Measurements from ENCODE around the gene GOLGA1. TPM values are rescaled to one million over a fixed set of nuclear protein-coding genes. Genes with fewer than 3 reads are reported as not detected.

Gene GOLGA1
- total and polyA plus RNA-seq, 12 donors: 6.8 to 26.0 (median 18.3) TPM

DNA sequence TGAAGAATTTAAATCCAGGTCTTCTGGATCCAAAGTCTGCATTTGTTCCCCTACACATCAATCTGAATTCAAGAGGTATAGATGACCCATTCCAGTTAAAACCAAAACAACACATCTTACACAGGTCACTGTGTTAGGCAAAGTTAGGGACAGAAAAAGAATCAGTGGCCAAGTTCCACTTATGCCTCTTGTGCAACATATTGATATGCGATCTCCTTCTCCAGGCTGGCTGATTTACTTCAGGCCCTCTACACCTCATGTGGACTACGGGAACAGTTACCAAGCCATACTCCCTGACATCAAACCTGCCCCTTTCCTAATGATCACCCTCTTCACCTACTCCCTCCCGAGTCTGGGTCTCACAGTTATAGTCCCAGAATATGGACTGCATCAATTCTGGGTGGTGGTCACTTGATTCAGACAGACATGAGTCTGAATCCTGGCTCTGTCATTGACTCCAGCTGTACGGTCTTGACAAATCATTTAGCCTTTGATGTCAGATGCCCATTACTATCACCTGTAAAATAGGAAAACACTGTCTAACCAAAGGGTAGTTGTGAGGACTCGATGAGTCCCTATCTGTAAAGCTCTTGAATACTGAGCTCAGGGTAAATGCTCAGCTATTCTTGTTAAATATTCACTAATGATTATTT is 26.0 kb downstream of the GOLGA1 start:
- peaks cover 0 to 97% (median 45%) of the 10 kb centered on the region in 9 donors for H3K36me3 ChIP-seq
- no peak overlapping the region for H3K4me3 ChIP-seq
- no peaks in the 10 kb centered on the region for H3K4me1 ChIP-seq
- H3K27me3 ChIP-seq: no peaks in the 10 kb centered on the region
- no peaks in the 10 kb centered on the region for H3K9me3 ChIP-seq
- TF ChIP-seq, protein P1, sequence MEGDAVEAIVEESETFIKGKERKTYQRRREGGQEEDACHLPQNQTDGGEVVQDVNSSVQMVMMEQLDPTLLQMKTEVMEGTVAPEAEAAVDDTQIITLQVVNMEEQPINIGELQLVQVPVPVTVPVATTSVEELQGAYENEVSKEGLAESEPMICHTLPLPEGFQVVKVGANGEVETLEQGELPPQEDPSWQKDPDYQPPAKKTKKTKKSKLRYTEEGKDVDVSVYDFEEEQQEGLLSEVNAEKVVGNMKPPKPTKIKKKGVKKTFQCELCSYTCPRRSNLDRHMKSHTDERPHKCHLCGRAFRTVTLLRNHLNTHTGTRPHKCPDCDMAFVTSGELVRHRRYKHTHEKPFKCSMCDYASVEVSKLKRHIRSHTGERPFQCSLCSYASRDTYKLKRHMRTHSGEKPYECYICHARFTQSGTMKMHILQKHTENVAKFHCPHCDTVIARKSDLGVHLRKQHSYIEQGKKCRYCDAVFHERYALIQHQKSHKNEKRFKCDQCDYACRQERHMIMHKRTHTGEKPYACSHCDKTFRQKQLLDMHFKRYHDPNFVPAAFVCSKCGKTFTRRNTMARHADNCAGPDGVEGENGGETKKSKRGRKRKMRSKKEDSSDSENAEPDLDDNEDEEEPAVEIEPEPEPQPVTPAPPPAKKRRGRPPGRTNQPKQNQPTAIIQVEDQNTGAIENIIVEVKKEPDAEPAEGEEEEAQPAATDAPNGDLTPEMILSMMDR (IDR thresholded peaks at IDR 0.05): no peak
- no peak for ATAC-seq
- intact Hi-C loops (cut with DNase I): no loop called here
- 97% methylated on average over 5 of the region's 5 CpGs for WGBS, 2 donors
- no peak overlapping the region for H3K27ac ChIP-seq
- no peak for DNase-seq

DNA sequence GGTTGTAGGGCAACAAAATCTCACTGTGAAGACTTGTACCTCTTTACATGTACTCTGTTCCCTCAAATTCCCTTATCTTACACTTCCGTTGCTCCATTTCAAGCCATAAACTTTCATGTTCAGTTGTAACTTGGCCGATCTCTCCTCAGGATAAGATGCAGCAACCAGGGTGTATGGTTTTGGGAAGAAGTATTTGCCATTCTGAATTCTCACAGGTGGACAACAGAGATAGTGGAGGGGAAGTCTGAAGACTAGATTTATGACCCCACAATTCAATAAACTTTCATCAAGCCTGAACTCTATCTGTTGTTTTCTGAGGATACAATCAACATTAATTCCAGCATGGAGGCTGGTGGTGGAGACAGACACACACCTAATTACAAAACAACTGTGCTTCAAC is 27.5 kb downstream of the GOLGA1 start:
- intact Hi-C loops (cut with DNase I): no loop called here
- Histone ChIP-seq H3K9me3 (no peaks in the 10 kb centered on the region), H3K36me3 (peaks cover 0 to 97% (median 40%) of the 10 kb centered on the region in 9 donors), H3K27ac (no peak overlapping the region), H3K4me1 (no peaks in the 10 kb centered on the region), H3K27me3 (no peaks in the 10 kb centered on the region), H3K4me3 (no peak overlapping the region)
- ATAC-seq: no peak
- TF ChIP-seq, protein P1 (IDR thresholded peaks at IDR 0.05): no peak
- WGBS, 2 donors: 88 to 95% methylated on average over 2 of the region's 2 CpGs
- no peak for DNase-seq

DNA sequence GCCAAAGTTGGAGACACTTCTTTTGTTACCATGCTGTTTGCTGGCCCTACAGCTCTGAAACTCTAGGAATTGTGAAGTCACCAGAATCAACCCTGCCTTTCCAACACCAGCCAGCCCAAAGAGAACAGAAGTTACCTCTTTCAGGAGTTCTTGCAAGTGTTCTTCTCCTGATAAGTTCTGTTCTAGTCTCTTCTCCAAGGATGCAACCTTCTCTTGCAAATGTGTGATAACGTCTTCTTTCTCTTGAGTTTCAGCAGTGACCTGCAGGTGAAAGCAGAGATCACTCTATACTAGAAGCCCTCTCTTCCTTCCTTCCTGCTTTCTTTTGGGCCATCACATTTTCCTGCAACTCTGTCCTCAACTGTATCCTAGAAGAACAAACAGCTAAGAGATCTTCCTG is 29.1 kb downstream of the GOLGA1 start:
- no peak for ATAC-seq

DNA sequence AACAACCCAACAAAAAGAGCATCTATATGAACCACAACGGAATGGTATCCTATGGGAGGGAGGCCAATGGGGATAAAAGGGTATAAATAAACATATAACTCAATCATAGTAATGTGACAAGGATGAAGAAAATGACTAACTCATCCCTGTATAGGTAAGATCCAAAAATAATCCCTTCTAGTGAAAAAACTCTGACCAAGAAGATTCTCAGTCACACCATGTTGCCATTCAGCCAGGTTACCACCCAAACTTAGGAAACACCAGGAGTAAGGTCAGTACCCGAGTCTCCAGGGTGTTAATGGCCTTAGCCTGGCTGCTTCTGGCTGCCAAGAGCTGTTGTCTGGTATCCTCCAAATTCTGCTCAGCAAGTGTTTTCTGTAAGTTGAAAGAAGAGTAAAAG is 32.8 kb downstream of the GOLGA1 start:
- H3K4me1 ChIP-seq: no peaks in the 10 kb centered on the region
- no peak for ATAC-seq
- no peaks in the 10 kb centered on the region for H3K9me3 ChIP-seq
- H3K36me3 ChIP-seq: peaks cover 0 to 100% (median 21%) of the 10 kb centered on the region in 9 donors
- 85 to 90% methylated on average over 2 of the region's 2 CpGs for WGBS, 2 donors
- DNase-seq: no peak
- intact Hi-C loops (cut with DNase I): no loop called here
- no peak overlapping the region for H3K4me3 ChIP-seq
- no peaks in the 10 kb centered on the region for H3K27me3 ChIP-seq
- no peak overlapping the region for H3K27ac ChIP-seq
- TF ChIP-seq, protein P1 (IDR thresholded peaks at IDR 0.05): no peak

More for the DNA sequence above, 29.1 kb downstream of the GOLGA1 start:
- intact Hi-C loops (cut with DNase I): no loop called here
- no peak overlapping the region for H3K27ac ChIP-seq
- no peaks in the 10 kb centered on the region for H3K9me3 ChIP-seq
- H3K36me3 ChIP-seq: peaks cover 0 to 97% (median 42%) of the 10 kb centered on the region in 9 donors
- TF ChIP-seq, protein P1 (IDR thresholded peaks at IDR 0.05): no peak
- no peaks in the 10 kb centered on the region for H3K4me1 ChIP-seq
- 96% methylated on average over 1 of the region's 1 CpG for WGBS, 2 donors
- no peak for DNase-seq
- no peaks in the 10 kb centered on the region for H3K27me3 ChIP-seq
- no peak overlapping the region for H3K4me3 ChIP-seq
